Ovary (tissue), 9 donors: ENCODE measurements around the gene MDGA2. TPM values are rescaled to one million over a fixed set of nuclear protein-coding genes. Genes with fewer than 3 reads are reported as not detected.

Experiments
- DNase-seq, 5 donors: peaks; one replicate each; pipeline ENCODE4 v3.0.0-alpha.2; 2019 to 2020
- H3K27ac ChIP-seq, 2 donors: fragments of 200-600 bp; one replicate each; pipeline versions ENCODE4 v1.5.1 to v1.8.0; 2019 to 2022
- H3K27me3 ChIP-seq: fragments of 200-600 bp; one replicate; pipeline ENCODE4 v1.8.0; 2022
- H3K36me3 ChIP-seq: fragments of 200-600 bp; sonication (generic); one replicate; pipeline ENCODE4 v1.5.1; 2019
- H3K4me1 ChIP-seq: one replicate; pipeline ENCODE4 v1.8.1; 2013; ENCODE audit warnings: mild to moderate bottlenecking, moderate library complexity; ENCODE audit not compliant: insufficient read depth
- H3K4me3 ChIP-seq: fragments of 200-600 bp; sonication (generic); one replicate; pipeline ENCODE4 v1.5.1; 2017
- H3K9me3 ChIP-seq, 2 donors: fragments of 200-600 bp in 1 of 2; sonication (generic) in 1 of 2; one replicate each; pipeline versions ENCODE4 v1.5.1 to v1.8.1; 2013 to 2019; ENCODE audit warnings: mild to moderate bottlenecking in 1 of 2, moderate library complexity in 1 of 2
- EP300 ChIP-seq: sonication (generic); formaldehyde crosslinking; IDR thresholded peaks from one replicate; pipeline ENCODE4 v1.6.1; 2017; ENCODE audit warnings: antibody characterized with exemption
- POLR2A ChIP-seq: fragments of 450-650 bp; IDR thresholded peaks from one replicate; pipeline ENCODE4 v1.6.1; 2017; ENCODE audit warnings: antibody characterized with exemption, mild to moderate bottlenecking, moderate library complexity
- intact Hi-C, 4 donors: fragments of 100-400 bp; cut with DNase I; formaldehyde crosslinking; loops; one replicate each; pipeline versions ENCODE4 v1.11.0 to v1.15.1; 2022 to 2023
- polyA plus RNA-seq, 2 donors: library from polyadenylated mRNA; stranded (reverse); fragments of 200-250 nt in 1 of 2; fragments of 350-450 nt in 1 of 2; fragmentation: Illumina TruSeq in 1 of 2; extraction: RNeasy Lipid Tissue Mini Kit (QIAGEN cat#74804) in 1 of 2; gene quantifications; one replicate each; pipeline ENCODE4 v1.2.3, GENCODE V29; 2013 to 2014
- small RNA-seq: library from RNA; depleted of rRNA; stranded (forward); fragments of <200 nt; gene quantifications from one replicate; pipeline ENCODE3, GENCODE V24; 2016
- total RNA-seq, 7 donors: library from RNA; depleted of rRNA in 2 of 7; stranded (reverse); fragments of >200 nt in 2 of 7; fragmentation: NEBNext Ultra II Directional in 3 of 7; extraction: Animal tissue kit (Norgen Biotek cat#: 25700) in 3 of 7; gene quantifications; one replicate each; pipeline versions ENCODE4 v1.1.0 to v1.2.4, GENCODE V29; 2016 to 2023
- TF ChIP-seq, protein P1 (sequence below), 3 donors: fragments of 450-650 bp in 2 of 3; fragments of 200-600 bp in 1 of 3; IDR thresholded peaks; one replicate each; pipeline versions ENCODE4 v1.5.1 to v1.8.0; 2016 to 2022; ENCODE audit warnings: antibody characterized with exemption in 3 of 3, mild to moderate bottlenecking in 1 of 3
- donor health status: DM: no; HTN: no; CAD: no; lungs with moderate emphysema.
- donor health status: DM: no; HTN: no; CAD: no.
- donor health status: Bipolar disorder and iron deficiency.
- donor health status: DM: yes; HTN: yes; CAD: no.
- donor health status: DM: no; HTN: no; CAD: no.
- donor health status: DM: yes; HTN: yes; CAD: no.

Gene MDGA2
- total and polyA plus RNA-seq, 9 donors = 0.04 to 0.26 (median 0.18) TPM; not detected in 5

DNA sequence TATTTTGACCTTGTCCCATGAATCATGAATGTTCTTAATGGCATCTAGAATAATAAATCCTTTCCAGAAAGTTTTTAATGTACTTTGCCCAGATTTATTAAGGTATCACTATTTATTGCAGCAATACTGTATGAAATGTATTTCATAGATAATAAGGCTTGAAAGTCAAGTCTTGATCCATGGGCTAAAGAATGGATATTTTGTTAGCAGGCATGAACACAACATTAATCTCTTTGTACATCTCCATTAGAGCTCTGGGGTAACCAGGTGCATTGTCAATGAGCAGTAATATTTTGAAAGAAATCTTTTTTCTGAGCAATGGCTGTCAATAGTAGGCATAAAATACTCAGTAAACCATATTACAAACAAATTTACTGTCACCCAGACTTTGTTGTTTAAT is 882.3 kb downstream of the MDGA2 start:
- intact Hi-C loops = no loop called here

More for the DNA sequence above, 882.3 kb downstream of the MDGA2 start:
- H3K9me3 ChIP-seq = no peaks in the 10 kb centered on the region
- H3K27me3 ChIP-seq = no peaks in the 10 kb centered on the region
- DNase-seq = no peak
- TF ChIP-seq POLR2A = no peak
- TF ChIP-seq EP300 = no peak
- TF ChIP-seq, protein P1, sequence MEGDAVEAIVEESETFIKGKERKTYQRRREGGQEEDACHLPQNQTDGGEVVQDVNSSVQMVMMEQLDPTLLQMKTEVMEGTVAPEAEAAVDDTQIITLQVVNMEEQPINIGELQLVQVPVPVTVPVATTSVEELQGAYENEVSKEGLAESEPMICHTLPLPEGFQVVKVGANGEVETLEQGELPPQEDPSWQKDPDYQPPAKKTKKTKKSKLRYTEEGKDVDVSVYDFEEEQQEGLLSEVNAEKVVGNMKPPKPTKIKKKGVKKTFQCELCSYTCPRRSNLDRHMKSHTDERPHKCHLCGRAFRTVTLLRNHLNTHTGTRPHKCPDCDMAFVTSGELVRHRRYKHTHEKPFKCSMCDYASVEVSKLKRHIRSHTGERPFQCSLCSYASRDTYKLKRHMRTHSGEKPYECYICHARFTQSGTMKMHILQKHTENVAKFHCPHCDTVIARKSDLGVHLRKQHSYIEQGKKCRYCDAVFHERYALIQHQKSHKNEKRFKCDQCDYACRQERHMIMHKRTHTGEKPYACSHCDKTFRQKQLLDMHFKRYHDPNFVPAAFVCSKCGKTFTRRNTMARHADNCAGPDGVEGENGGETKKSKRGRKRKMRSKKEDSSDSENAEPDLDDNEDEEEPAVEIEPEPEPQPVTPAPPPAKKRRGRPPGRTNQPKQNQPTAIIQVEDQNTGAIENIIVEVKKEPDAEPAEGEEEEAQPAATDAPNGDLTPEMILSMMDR (IDR thresholded peaks at IDR 0.05) = no peak
- no peak overlapping the region for H3K4me3 ChIP-seq
- no peaks in the 10 kb centered on the region for H3K4me1 ChIP-seq
- no peak overlapping the region for H3K27ac ChIP-seq
- H3K36me3 ChIP-seq = no peaks in the 10 kb centered on the region

Small RNA genes lying within 50 kb of the gene (small RNA-seq; reads per million reads assigned to genes)
- not detected for gene RF00402
